GM12801 (cell line): Measurements from ENCODE around the gene MATN1.

Source experiments
- CTCF ChIP-seq: IDR thresholded peaks from one replicate; pipeline ENCODE4 v1.5.1; 2011; ENCODE audit warnings: control low read depth; ENCODE audit not compliant: insufficient read length; ENCODE audit errors: extremely low read depth

The MATN1 gene

GRCh38 chr1:30700528-30701257 lies 22.7 kb downstream of the MATN1 start:
- no peak for TF ChIP-seq CTCF

- no peak for TF ChIP-seq CTCF
These were observed 23.6 kb downstream of the MATN1 start for GRCh38 chr1:30699762-30700161.

GRCh38 chr1:30698401-30698981 lies 24.9 kb downstream of the MATN1 start:
- no peak for TF ChIP-seq CTCF

- no peak for TF ChIP-seq CTCF
These were observed 25.6 kb downstream of the MATN1 start for GRCh38 chr1:30697571-30698376.

GRCh38 chr1:30696831-30697230 lies 26.6 kb downstream of the MATN1 start:
- TF ChIP-seq CTCF = no peak

GRCh38 chr1:30695439-30695841 lies 27.9 kb downstream of the MATN1 start:
- TF ChIP-seq CTCF = no peak

- no peak for TF ChIP-seq CTCF
These were observed 28.9 kb downstream of the MATN1 start for GRCh38 chr1:30694280-30695175.
